Activated B cell treated with CpG ODN at 0.5 μM for 24 hours (primary cell): ENCODE results near the gene TECRL. TPM values are rescaled to one million over a fixed set of nuclear protein-coding genes. Genes with fewer than 3 reads are reported as not detected.

Experiments used
- ATAC-seq: fragments of 200-7000 bp; cut with Tn5 transposase; one replicate; pipeline ENCODE4 v1.10.0; 2021; ENCODE audit warnings: low read depth, mild to moderate bottlenecking, moderate library complexity
- CTCF ChIA-PET: fragments of 350-600 bp; sonication (Branson Sonifier 250); formaldehyde crosslinking; loops from one replicate; lab custom pipeline; 2021; ENCODE audit warnings: antibody characterized with exemption; lab: Charles Lee
- POLR2A ChIA-PET: fragments of 350-600 bp; sonication (Branson Sonifier 250); formaldehyde crosslinking; loops from one replicate; lab custom pipeline; 2021; ENCODE audit warnings: antibody characterized with exemption; lab: Charles Lee
- DNase-seq: peaks from one replicate; pipeline ENCODE4 v3.0.0; 2022
- H3K27ac Mint-ChIP-seq: one replicate; pipeline ENCODE4 v1.8.0; 2020; ENCODE audit warnings: mixed read lengths
- H3K27me3 Mint-ChIP-seq: one replicate; pipeline ENCODE4 v1.8.0; 2021; ENCODE audit warnings: mixed read lengths
- H3K36me3 Mint-ChIP-seq: one replicate; pipeline ENCODE4 v1.8.0; 2021; ENCODE audit warnings: low read depth, mixed read lengths
- H3K4me1 Mint-ChIP-seq: one replicate; pipeline ENCODE4 v1.8.0; 2021; ENCODE audit warnings: mixed read lengths
- H3K4me3 Mint-ChIP-seq: one replicate; pipeline ENCODE4 v1.8.0; 2020; ENCODE audit warnings: mild to moderate bottlenecking, mixed read lengths
- H3K9me3 Mint-ChIP-seq: one replicate; pipeline ENCODE4 v1.8.0; 2020; ENCODE audit warnings: mixed read lengths
- CTCF ChIP-seq: fragments of 200-600 bp; IDR thresholded peaks from one replicate; pipeline ENCODE4 v1.8.0; 2022; ENCODE audit warnings: antibody characterized with exemption, mild to moderate bottlenecking
- intact Hi-C: fragments of 100-400 bp; cut with micrococcal nuclease; formaldehyde crosslinking; loops from one replicate; pipeline ENCODE4 v1.15.1; 2024
- total RNA-seq: library from RNA; stranded (reverse); gene quantifications from 2 replicates; pipeline ENCODE4 v1.2.3, GENCODE V29; 2022

TECRL gene
- total RNA-seq, 1 donor from 2014 or later, result not detected

DNA sequence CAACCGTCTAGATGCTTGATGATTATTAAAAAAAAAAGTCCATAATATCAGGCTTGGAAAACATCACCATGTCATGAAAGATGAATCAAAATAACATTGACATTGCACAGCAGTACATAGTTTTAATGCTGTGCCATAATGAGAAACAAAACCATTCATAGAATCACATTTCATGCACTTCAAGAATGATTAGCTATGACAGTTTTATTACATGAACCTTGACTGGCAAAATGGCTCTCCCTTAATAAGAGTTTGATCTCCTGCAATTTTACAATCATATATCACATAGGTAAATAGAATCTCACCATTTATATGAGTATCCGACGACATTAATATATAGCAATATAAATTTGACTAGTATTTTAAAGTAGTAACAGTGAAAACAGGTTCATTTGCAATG, 49.8 kb downstream of the TECRL start:
- H3K27me3 Mint-ChIP-seq, result no peaks in the 10 kb centered on the region
- CTCF ChIA-PET, result no interaction called here
- ATAC-seq, result no peak
- no peak overlapping the region for H3K27ac Mint-ChIP-seq
- no peaks in the 10 kb centered on the region for H3K4me1 Mint-ChIP-seq
- H3K4me3 Mint-ChIP-seq, result no peak overlapping the region
- no peak for TF ChIP-seq CTCF
- POLR2A ChIA-PET, result no interaction called here
- peaks cover 4% of the 10 kb centered on the region for H3K9me3 Mint-ChIP-seq
- intact Hi-C loops, result no loop called here
- DNase-seq, result no peak
- H3K36me3 Mint-ChIP-seq, result no peaks in the 10 kb centered on the region

DNA sequence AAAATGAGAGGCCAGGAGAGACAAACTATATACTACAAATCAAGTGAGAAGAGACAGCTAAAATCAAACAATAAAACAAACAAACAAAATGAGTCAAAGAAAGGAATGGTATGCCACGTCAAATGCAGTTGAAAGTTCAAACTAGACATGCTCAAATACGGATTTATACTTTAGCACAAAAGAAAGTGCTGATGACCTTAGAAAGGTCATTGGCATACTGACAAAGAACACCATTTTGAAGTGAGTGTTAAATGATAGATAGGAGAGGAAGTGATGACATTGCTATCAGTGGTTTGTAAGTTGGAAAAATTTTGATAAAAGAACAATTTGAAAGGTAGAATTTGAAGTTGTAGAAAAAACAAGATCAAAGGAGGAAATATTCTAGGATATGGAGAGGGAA, 55.3 kb downstream of the TECRL start:
- H3K27ac Mint-ChIP-seq, result no peak overlapping the region
- H3K4me1 Mint-ChIP-seq, result no peaks in the 10 kb centered on the region
- DNase-seq, result no peak
- ChIA-PET POLR2A (no interaction called here), CTCF (no interaction called here)
- intact Hi-C loops, result no loop called here
- ATAC-seq, result no peak
- H3K27me3 Mint-ChIP-seq, result no peaks in the 10 kb centered on the region
- H3K36me3 Mint-ChIP-seq, result no peaks in the 10 kb centered on the region
- no peak for TF ChIP-seq CTCF
- no peak overlapping the region for H3K4me3 Mint-ChIP-seq
- peaks cover 4% of the 10 kb centered on the region for H3K9me3 Mint-ChIP-seq

DNA sequence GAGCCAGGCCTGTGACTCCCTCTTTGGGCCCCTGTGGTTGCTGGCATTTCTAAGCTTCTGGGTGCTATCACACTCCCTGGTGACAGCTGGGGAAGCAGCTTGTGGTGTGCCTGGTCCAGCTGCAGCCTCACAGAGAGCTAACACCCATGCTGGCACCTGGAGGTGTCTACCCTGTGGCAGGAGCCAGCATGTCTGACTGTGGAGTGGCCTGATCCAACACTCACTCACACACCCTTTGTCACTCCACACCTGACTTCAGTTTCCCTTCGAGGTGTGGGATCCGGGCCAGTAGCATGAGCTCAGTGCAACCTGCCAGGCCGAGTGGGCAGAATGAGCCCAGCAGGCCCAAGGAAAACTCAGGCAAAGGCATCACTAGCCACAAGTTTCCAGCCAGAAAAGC, 67.5 kb downstream of the TECRL start:
- no peaks in the 10 kb centered on the region for H3K36me3 Mint-ChIP-seq
- ChIA-PET POLR2A (no interaction called here), CTCF (no interaction called here)
- no peak overlapping the region for H3K27ac Mint-ChIP-seq
- H3K4me1 Mint-ChIP-seq, result no peaks in the 10 kb centered on the region
- no peak for TF ChIP-seq CTCF
- H3K4me3 Mint-ChIP-seq, result no peak overlapping the region
- ATAC-seq, result no peak
- no peaks in the 10 kb centered on the region for H3K27me3 Mint-ChIP-seq
- DNase-seq, result no peak
- H3K9me3 Mint-ChIP-seq, result peaks cover 5% of the 10 kb centered on the region
- intact Hi-C loops, result no loop called here

GRCh38 chr4:64340218-64341110, 68.8 kb downstream of the TECRL start:
- H3K36me3 Mint-ChIP-seq, result no peaks in the 10 kb centered on the region
- no peak for TF ChIP-seq CTCF
- peaks cover 5% of the 10 kb centered on the region for H3K9me3 Mint-ChIP-seq
- H3K27ac Mint-ChIP-seq, result no peak overlapping the region
- H3K27me3 Mint-ChIP-seq, result no peaks in the 10 kb centered on the region
- ChIA-PET CTCF (no interaction called here), POLR2A (no interaction called here)
- ATAC-seq (no peak), DNase-seq (no peak)
- intact Hi-C loops, result no loop called here
- H3K4me3 Mint-ChIP-seq, result no peak overlapping the region
- H3K4me1 Mint-ChIP-seq, result no peaks in the 10 kb centered on the region

- Mint-ChIP-seq H3K4me3 (no peak overlapping the region), H3K9me3 (peaks cover 5% of the 10 kb centered on the region), H3K27me3 (no peaks in the 10 kb centered on the region), H3K27ac (no peak overlapping the region), H3K36me3 (no peaks in the 10 kb centered on the region), H3K4me1 (no peaks in the 10 kb centered on the region)
- ChIA-PET CTCF (no interaction called here), POLR2A (no interaction called here)
- ATAC-seq (no peak), DNase-seq (no peak)
- TF ChIP-seq CTCF, result no peak
- intact Hi-C loops, result no loop called here
Measured at GRCh38 chr4:64334964-64335363, 74.3 kb downstream of the TECRL start.
